RWPE2 (cell line): ENCODE data around the gene EPHA6.

ENCODE experiments used
- ATAC-seq: fragments of 200-7000 bp; cut with Tn5 transposase; 3 replicates; pipeline ENCODE4 v1.9.1; 2021; ENCODE audit warnings: low read depth
- DNase-seq: peaks from one replicate; pipeline ENCODE4 v3.0.0-alpha.2; 2020; ENCODE audit warnings: low spot score
- H3K27ac ChIP-seq: fragments of 450-650 bp; 2 replicates; pipeline ENCODE4 v1.5.1; 2017; ENCODE audit warnings: mild to moderate bottlenecking; ENCODE audit not compliant: poor library complexity, severe bottlenecking
- H3K27me3 ChIP-seq: fragments of 250-450 bp; sonication (Bioruptor Pico); 2 replicates; pipeline ENCODE4 v1.5.1; 2021; ENCODE audit warnings: mild to moderate bottlenecking, moderate library complexity; ENCODE audit not compliant: insufficient read depth, poor library complexity, severe bottlenecking
- H3K36me3 ChIP-seq: fragments of 250-450 bp; sonication (Bioruptor Pico); 2 replicates; pipeline ENCODE4 v1.5.1; 2020; ENCODE audit warnings: low read depth, mild to moderate bottlenecking, moderate library complexity
- H3K4me1 ChIP-seq: fragments of 250-450 bp; sonication (Bioruptor Pico); 2 replicates; pipeline ENCODE4 v1.5.1; 2021; ENCODE audit warnings: mild to moderate bottlenecking, moderate library complexity; ENCODE audit not compliant: insufficient read depth, poor library complexity, severe bottlenecking
- H3K4me3 ChIP-seq: fragments of 250-450 bp; sonication (Bioruptor Pico); 2 replicates; pipeline ENCODE4 v1.5.1; 2021; ENCODE audit warnings: mild to moderate bottlenecking, moderate library complexity; ENCODE audit not compliant: severe bottlenecking
- H3K9me3 ChIP-seq: fragments of 250-450 bp; sonication (Bioruptor Pico); 2 replicates; pipeline ENCODE4 v1.5.1; 2021; ENCODE audit warnings: mild to moderate bottlenecking, moderate library complexity; ENCODE audit not compliant: severe bottlenecking
- TF ChIP-seq, protein P1 (sequence below): fragments of 450-650 bp; IDR thresholded peaks from one replicate; pipeline ENCODE4 v1.5.1; 2017; ENCODE audit warnings: mild to moderate bottlenecking, moderate library complexity; ENCODE audit not compliant: poor library complexity, severe bottlenecking

The EPHA6 gene

DNA sequence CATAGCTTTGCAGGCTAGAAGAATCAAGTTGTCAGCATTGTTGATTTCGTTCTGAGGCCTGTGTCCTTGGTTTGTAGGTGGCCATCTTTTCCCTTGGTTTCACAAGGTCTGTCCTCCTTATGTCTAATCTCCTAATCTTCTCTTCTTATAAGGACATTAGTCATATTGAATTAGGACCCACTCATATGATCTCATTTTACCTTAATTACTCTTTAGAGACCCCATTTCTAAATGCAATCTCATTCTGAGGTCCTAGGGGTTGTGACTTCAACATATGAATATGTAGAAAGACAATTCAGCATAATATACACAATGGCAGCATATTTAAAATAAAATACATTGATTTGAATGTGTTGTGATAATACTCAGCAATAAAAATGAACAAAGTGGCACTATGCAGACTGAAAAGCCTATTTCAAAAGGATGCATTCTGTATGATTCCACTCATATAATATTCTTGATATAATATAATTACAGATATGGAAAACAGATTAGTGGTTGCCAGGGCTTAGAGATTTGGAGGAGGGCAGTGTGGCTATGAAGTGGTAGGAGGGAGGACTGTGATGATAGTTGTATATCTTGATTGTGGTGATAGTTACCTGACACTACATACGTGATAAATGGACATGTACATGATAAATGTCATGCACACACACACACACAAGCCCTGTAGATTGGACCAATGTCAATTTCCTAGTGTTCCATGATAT, 431.0 kb downstream of the EPHA6 start:
- ATAC-seq (no peak), DNase-seq (no peak)
- Histone ChIP-seq H3K4me1 (no peaks in the 10 kb centered on the region), H3K36me3 (no peaks in the 10 kb centered on the region), H3K9me3 (no peaks in the 10 kb centered on the region), H3K4me3 (no peak overlapping the region), H3K27me3 (no peaks in the 10 kb centered on the region), H3K27ac (no peak overlapping the region)
- TF ChIP-seq, protein P1, sequence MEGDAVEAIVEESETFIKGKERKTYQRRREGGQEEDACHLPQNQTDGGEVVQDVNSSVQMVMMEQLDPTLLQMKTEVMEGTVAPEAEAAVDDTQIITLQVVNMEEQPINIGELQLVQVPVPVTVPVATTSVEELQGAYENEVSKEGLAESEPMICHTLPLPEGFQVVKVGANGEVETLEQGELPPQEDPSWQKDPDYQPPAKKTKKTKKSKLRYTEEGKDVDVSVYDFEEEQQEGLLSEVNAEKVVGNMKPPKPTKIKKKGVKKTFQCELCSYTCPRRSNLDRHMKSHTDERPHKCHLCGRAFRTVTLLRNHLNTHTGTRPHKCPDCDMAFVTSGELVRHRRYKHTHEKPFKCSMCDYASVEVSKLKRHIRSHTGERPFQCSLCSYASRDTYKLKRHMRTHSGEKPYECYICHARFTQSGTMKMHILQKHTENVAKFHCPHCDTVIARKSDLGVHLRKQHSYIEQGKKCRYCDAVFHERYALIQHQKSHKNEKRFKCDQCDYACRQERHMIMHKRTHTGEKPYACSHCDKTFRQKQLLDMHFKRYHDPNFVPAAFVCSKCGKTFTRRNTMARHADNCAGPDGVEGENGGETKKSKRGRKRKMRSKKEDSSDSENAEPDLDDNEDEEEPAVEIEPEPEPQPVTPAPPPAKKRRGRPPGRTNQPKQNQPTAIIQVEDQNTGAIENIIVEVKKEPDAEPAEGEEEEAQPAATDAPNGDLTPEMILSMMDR = no peak

DNA sequence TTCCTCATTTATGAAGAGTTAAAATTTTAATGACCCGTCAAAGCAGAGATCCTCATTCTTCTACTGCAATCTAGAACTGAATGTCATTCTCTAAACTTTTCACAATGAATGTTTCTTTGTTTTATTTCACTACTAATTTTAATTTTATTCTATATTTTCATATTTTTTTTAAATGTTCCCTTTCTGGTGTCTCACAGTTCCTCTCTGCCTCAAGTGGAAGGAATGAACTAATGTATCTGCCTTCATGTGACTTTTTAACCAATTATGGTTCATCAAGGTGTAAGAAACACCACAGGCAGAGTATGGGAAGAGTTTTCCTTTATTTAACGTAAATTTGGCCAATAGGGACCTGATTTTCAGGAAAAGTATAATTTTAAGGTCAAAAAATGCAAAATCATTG, 441.7 kb downstream of the EPHA6 start:
- no peaks in the 10 kb centered on the region for H3K9me3 ChIP-seq
- H3K36me3 ChIP-seq = no peaks in the 10 kb centered on the region
- TF ChIP-seq, protein P1 = no peak
- H3K27me3 ChIP-seq = no peaks in the 10 kb centered on the region
- DNase-seq (no peak), ATAC-seq (no peak)
- H3K4me3 ChIP-seq = no peak overlapping the region
- no peak overlapping the region for H3K27ac ChIP-seq
- no peaks in the 10 kb centered on the region for H3K4me1 ChIP-seq

DNA sequence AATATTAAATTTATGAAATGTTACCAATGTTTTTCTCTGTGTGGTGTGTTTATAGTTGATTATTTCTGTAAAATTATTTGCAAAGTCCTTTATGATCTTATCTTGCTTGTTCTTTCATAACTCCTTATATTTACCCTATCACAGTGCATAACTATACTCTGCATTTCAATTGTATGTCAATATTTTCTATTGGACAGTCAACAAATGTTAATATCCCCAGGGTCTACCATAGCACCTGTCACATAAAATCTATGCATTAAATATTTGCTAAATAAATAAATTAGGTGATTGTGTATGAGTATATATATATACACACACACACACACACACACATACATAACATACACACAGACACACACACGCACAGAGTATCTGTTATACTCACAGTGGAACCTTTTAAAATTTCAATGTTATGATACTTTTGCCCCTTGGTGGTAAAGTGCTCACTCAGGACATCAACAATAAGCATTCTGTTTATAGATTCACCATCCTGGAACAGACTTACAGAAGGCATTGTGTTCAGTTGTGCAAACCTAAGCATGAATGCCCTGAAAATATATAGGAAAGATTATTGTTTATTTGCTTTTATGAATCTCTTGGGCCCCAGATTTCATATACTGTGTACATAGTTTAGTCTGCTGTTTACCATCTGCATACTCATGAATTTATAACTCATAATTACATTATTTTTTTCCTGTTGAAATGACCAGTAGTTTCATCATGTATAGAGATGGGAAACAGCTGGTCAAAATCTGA, 443.7 kb downstream of the EPHA6 start:
- no peak for DNase-seq
- H3K4me1 ChIP-seq = no peaks in the 10 kb centered on the region
- no peak overlapping the region for H3K27ac ChIP-seq
- ATAC-seq = no peak
- TF ChIP-seq, protein P1 = no peak
- no peaks in the 10 kb centered on the region for H3K36me3 ChIP-seq
- H3K27me3 ChIP-seq = no peaks in the 10 kb centered on the region
- no peak overlapping the region for H3K4me3 ChIP-seq
- no peaks in the 10 kb centered on the region for H3K9me3 ChIP-seq

DNA sequence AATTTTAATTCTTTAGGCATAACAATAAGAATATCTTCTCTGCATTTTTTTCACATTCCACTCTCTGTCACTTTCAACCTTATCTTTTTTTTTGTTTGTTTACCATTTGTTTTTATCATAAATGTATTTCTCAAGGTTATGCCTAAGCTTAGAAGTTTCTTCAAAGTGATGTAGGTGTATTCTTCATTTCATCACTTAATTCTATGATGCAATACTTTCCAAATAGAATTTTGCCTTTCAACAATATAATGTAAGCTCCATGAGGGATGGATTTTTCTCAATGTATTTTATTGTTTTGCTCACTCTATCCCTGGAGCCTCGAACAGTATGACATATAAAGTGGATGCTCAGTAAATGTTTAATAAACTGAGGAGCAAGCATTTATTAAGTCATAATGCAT, 444.9 kb downstream of the EPHA6 start:
- Histone ChIP-seq H3K9me3 (no peaks in the 10 kb centered on the region), H3K27me3 (no peaks in the 10 kb centered on the region), H3K4me3 (no peak overlapping the region), H3K4me1 (no peaks in the 10 kb centered on the region), H3K36me3 (no peaks in the 10 kb centered on the region), H3K27ac (no peak overlapping the region)
- DNase-seq (no peak), ATAC-seq (no peak)
- TF ChIP-seq, protein P1 = no peak

DNA sequence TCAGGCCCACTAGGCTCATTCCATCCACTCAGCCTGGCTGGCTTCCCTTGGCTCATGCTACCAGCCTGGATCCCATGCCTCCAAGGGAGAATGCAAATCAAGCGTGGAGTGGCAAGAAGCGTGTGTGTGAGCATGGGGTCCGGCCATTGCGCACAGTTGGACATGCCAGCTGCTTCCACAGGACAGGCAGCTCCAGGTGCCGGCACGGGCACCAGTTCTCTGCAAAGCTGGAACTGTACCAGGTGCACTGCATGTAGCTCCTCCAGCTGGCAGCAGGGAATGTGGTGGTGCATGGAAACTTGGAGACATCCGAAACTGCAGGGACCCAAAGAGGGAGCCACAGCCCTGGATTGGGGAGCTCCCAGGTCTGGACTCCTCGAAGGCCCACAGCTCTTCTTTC, 449.8 kb downstream of the EPHA6 start:
- Histone ChIP-seq H3K27ac (no peak overlapping the region), H3K4me3 (no peak overlapping the region), H3K4me1 (no peaks in the 10 kb centered on the region), H3K27me3 (no peaks in the 10 kb centered on the region), H3K9me3 (no peaks in the 10 kb centered on the region), H3K36me3 (no peaks in the 10 kb centered on the region)
- ATAC-seq = no peak
- DNase-seq = no peak
- TF ChIP-seq, protein P1 = no peak
